NCI-H2196 treated with DMSO at 0.1 percent for 48 hours (cell line): ENCODE results near the gene AIMP1.
"Not testable (repeated sequence)": the region's sequence is repeated elsewhere in the genome, so short reads cannot be mapped to it uniquely, and the experiment has no call there.

ENCODE experiments used
- DNase-seq: peaks from one replicate; lab custom pipeline; 2025; ENCODE audit not compliant: unreplicated experiment; lab: John Stamatoyannopoulos, UW

The AIMP1 gene

GRCh38 chr4:106312377-106312776 lies 4.0 kb upstream of the AIMP1 start:
- DNase-seq, result no peak

DNA sequence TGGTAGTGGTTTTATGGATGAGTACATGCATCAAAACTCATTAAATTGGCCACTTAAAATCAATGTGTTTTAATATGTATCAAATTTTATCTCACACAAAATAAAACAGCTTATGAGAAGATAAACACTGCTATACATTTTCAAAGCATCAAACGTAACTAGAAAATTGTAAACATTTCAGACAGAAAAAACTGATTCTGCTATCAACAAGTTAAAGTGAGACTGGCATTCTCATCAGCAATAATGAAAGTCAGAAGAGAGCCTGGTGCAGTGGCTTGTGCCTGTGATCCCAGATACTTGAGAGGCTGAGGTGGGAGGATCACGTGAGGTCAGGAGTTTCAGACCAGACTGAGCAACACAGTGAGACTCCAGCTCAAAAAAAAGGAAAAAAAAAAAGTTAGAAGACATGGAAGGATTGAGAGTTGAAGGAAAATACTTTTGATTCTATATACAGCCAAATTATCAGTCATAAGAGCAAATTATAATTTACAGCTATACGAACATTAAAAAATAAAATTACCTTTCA lies 3.3 kb upstream of the AIMP1 start:
- DNase-seq, result no peak

DNA sequence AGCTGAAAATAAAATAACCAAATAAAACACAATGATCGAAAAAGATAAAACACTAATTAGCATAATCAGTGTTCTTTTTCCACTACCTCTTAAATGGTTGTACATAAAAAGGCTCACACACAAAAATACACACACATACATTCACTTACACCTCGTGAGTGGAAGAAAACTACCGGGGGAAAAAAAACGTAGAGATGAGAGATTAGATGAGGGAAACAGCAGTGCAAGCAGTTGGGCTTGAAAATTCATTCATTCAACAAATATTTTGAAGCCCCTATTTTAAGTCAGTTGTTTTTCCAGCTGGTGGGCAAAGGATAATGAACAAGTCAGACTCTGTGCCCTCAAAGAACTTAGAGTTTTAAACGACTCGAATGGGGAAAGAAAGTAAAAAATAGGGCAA lies 1.4 kb upstream of the AIMP1 start:
- DNase-seq, result no peak

- no peak for DNase-seq
These were observed 828 bp upstream of the AIMP1 start for GRCh38 chr4:106315476-106315967.

GRCh38 chr4:106316773-106317409 lies 541 bp downstream of the AIMP1 start:
- DNase-seq, result no peak

DNA sequence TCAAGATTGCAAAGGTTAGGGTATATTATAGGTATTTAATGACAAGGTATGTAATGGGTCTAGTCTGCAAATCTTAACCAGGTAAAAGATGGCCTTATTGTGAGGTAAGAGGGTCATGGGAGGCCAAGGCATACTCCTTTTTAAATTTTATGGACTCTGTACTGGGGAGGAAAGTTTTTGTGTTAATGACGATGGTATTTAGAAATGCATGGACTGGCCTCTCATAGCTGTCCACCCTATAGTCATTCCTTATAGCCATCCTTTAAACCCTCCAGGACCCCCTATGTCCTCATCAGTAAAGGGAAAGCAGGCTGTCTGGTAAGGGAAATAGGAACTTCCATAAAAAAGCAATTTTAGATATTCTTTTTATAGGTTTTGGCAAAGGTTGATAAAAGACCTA lies 1.5 kb downstream of the AIMP1 start:
- DNase-seq, result no peak

DNA sequence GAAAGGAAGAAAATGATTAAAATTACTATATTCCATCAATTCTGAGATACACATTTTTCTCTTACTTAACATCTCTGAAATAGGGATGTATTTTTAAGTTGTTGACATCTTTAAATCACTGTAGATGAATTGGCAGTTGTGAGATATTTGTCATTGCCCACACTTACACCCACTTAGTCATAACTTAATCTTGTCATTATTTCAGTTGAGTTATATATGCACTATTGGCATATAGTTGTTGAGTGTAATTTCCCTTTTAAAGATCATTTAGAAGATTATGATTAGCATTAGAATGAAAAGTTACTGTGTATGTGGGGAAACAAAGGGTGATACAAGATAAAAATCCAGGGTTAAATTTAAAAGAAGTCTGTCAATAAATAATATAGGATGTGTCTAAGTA lies 2.2 kb downstream of the AIMP1 start:
- no peak for DNase-seq

DNA sequence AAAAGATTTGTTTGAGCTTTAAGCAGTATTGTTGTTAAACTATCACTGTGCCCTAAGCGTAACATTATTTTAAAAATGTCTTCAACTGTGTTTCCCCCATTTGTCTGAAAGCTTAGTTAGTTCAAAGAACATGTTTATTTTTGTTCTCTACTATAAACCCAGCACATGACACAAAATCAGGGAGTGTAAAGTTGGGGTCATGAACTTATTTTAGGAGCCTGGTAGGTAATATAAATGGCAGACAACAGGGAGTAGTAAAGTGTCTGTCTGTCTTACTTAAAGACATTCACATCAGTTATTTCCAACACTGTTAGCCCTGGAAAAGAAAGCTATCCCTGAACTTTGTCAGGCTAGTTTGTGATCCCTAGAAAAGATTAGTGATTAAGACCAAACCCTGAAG lies 3.9 kb downstream of the AIMP1 start:
- no peak for DNase-seq

GRCh38 chr4:106321168-106321567 lies 4.8 kb downstream of the AIMP1 start:
- not testable (repeated sequence) for DNase-seq

DNA sequence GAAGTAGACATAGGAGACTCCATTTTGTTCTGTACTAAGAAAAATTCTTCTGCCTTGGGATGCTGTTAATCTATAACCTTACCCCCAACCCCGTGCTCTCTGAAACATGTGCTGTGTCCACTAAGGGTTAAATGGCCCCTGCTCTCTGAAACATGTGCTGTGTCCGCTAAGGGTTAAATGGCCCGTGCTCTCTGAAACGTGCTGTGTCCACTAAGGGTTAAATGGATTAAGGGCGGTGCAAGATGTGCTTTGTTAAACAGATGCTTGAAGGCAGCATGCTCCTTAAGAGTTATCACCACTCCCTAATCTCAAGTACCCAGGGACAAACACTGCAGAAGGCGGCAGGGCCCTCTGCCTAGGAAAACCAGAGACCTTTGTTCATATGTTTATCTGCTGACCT lies 5.5 kb downstream of the AIMP1 start:
- not testable (repeated sequence) for DNase-seq

- DNase-seq, result no peak
These were observed 6.8 kb downstream of the AIMP1 start for GRCh38 chr4:106323119-106323518.

- no peak for DNase-seq
These were observed 9.4 kb downstream of the AIMP1 start for GRCh38 chr4:106325800-106326199.

GRCh38 chr4:106329041-106329618 lies 12.8 kb downstream of the AIMP1 start:
- peak; percentile 1 for DNase-seq

DNA sequence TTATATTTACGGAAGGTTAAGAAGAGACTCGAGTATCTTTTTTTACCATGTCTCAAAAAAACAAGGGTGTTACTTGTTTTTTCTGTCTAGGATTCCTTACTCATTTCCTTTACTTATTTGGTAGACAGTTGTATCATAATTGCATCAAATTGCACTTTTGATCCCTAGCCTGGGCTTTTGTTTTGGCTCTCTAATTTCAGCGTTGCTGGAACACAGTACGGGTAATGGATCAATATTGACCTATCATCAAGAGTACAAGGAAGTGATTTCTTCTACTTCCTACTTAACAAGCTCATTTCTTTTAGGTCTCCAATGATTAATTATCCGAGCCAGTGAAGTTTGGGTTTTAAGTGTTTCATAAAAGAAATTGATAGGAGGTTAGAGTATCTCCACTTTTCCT lies 16.8 kb downstream of the AIMP1 start:
- no peak for DNase-seq

DNA sequence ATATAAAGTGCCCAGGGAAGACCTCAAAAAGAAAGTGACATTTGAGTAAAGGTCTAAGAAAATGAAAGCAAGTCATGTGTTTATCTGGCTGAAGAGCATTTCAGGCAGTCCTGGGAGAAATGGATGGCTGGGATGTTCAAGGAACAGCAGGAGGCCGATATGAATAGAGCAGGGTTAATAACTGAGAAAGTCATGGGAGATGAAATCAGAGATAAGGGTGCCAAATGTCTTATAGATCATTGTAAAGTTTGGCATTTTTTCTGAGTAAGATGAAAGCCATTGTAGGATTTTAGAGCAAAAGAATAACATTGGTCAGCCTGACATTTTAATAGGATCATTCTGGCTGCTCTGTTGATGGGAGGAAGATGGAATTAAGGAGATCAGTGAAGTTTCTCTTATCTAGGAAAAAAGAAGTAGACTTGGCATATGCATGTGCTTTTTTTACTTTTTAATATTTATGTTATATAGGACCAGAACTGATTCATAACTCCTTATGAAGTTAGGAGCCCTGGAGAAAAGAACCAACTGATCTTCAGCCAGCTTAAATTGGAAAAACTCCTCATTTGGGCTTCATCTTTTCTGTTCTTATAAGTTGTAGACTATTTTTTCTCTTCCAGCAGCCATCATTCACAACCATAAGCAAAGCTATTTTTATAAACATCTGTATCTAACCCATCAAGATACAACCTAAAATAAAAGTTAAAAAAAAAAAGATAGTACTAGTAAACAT lies 18.6 kb downstream of the AIMP1 start:
- DNase-seq, result no peak

GRCh38 chr4:106336618-106337017 lies 20.3 kb downstream of the AIMP1 start:
- no peak for DNase-seq

GRCh38 chr4:106337916-106338315 lies 21.6 kb downstream of the AIMP1 start:
- no peak for DNase-seq

- no peak for DNase-seq
These were observed 22.3 kb downstream of the AIMP1 start for GRCh38 chr4:106338671-106339070.

GRCh38 chr4:106339431-106339830 lies 23.1 kb downstream of the AIMP1 start:
- DNase-seq, result no peak

GRCh38 chr4:106340774-106341173 lies 24.4 kb downstream of the AIMP1 start:
- DNase-seq, result no peak

DNA sequence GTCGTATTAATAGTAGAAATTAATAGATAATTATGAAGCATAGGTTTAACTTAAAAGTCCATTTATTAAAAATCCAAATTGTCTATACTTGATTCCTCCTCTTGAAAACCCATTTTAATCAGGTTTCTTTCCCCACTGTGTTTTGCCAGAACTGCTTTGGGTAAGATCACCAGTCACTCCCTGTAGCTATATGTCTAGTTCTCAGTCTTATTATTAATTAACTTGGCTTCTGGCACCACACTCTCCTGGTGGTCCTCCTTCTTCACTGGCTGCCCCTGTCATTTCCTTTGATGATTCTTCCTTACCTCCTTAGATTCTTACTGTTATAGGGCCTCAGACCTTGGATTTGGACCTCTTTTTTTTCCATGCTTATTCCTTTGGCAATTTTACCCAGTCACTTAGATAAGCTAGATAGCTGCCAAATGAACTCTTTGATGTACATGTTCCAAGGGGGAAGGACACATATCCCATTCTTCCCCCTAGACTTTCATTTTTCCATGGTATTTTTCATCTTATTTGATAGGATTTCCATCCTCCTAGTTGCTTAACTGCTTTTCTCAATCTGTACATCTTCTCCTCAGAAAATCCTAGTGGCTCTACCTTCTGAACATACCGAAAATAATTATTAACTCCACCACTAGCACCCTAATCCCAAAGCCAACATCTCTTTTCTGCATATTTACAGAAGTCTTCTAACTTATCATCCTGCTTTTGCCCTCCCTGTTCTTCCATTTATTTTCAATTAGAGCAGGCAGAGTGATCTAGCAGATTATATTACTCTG lies 27.7 kb downstream of the AIMP1 start:
- no peak for DNase-seq
